GM23338 (cell line): ENCODE measurements around the gene HSPE1. TPM values are rescaled to one million over a fixed set of nuclear protein-coding genes. Genes with fewer than 3 reads are reported as not detected.

Experiments
- ATAC-seq: fragments of 200-7000 bp; cut with Tn5 transposase; 3 replicates; pipeline ENCODE4 v1.9.1; 2020
- DNase-seq: peaks from one replicate; pipeline ENCODE4 v3.0.0-alpha.2; 2015; ENCODE audit warnings: low spot score
- H2AFZ ChIP-seq: fragments of 200-600 bp; sonication (generic); 2 replicates; pipeline ENCODE4 v1.8.0; 2016; ENCODE audit warnings: antibody characterized with exemption, mild to moderate bottlenecking, moderate library complexity
- H3F3A ChIP-seq: fragments of 200-600 bp; sonication (generic); replicated peaks from 2 replicates; pipeline ENCODE4 v1.8.0; 2017; ENCODE audit warnings: antibody characterized with exemption, mixed run types, low read depth
- H3K27ac ChIP-seq: fragments of 200-600 bp; sonication (generic); 2 replicates; pipeline ENCODE4 v1.6.1; 2016; ENCODE audit warnings: low read depth
- H3K27me3 ChIP-seq: fragments of 200-600 bp; sonication (generic); 2 replicates; pipeline ENCODE4 v1.8.0; 2016; ENCODE audit warnings: mild to moderate bottlenecking, mixed run types, moderate library complexity; ENCODE audit not compliant: insufficient read depth
- H3K36me3 ChIP-seq: fragments of 200-600 bp; sonication (generic); 2 replicates; pipeline ENCODE4 v1.8.0; 2016; ENCODE audit warnings: mild to moderate bottlenecking; ENCODE audit not compliant: insufficient read depth
- H3K4me1 ChIP-seq: fragments of 200-600 bp; sonication (generic); 2 replicates; pipeline ENCODE4 v1.8.0; 2016; ENCODE audit warnings: mild to moderate bottlenecking, moderate library complexity; ENCODE audit not compliant: insufficient read depth
- H3K4me2 ChIP-seq: fragments of 200-600 bp; sonication (generic); 2 replicates; pipeline ENCODE4 v1.7.1; 2017; ENCODE audit warnings: mixed run types
- H3K4me3 ChIP-seq: fragments of 200-600 bp; sonication (generic); 2 replicates; pipeline ENCODE4 v1.6.1; 2016; ENCODE audit warnings: mixed run types
- H3K79me2 ChIP-seq: fragments of 200-600 bp; sonication (generic); replicated peaks from 2 replicates; pipeline ENCODE4 v1.8.0; 2017; ENCODE audit warnings: mild to moderate bottlenecking; ENCODE audit not compliant: insufficient read depth
- H3K9me2 ChIP-seq: fragments of 200-600 bp; sonication (generic); 2 replicates; pipeline ENCODE4 v1.8.0; 2017; ENCODE audit not compliant: insufficient read depth
- H4K20me1 ChIP-seq: fragments of 200-600 bp; sonication (generic); replicated peaks from 2 replicates; pipeline ENCODE4 v1.8.0; 2017; ENCODE audit warnings: mild to moderate bottlenecking; ENCODE audit not compliant: insufficient read depth
- H3K27ac Mint-ChIP-seq: 2 replicates; pipeline ENCODE4 v1.8.0; 2020; ENCODE audit warnings: inconsistent platforms, mild to moderate bottlenecking, moderate library complexity, mixed read lengths
- H3K27me3 Mint-ChIP-seq: 3 replicates; pipeline ENCODE4 v1.8.0; 2022; ENCODE audit warnings: low read depth, mild to moderate bottlenecking, moderate library complexity, mixed read lengths, inconsistent platforms; ENCODE audit not compliant: insufficient read depth, poor library complexity
- H3K36me3 Mint-ChIP-seq: 3 replicates; pipeline ENCODE4 v1.8.0; 2021; ENCODE audit warnings: low read depth, mild to moderate bottlenecking, inconsistent platforms, moderate library complexity, mixed read lengths
- H3K4me1 Mint-ChIP-seq: 3 replicates; pipeline ENCODE4 v1.8.0; 2020; ENCODE audit warnings: mild to moderate bottlenecking, inconsistent platforms, mixed read lengths
- H3K4me3 Mint-ChIP-seq: 3 replicates; pipeline ENCODE4 v1.8.0; 2021; ENCODE audit warnings: moderate library complexity, mild to moderate bottlenecking, inconsistent platforms, mixed read lengths
- H3K9me3 Mint-ChIP-seq: 3 replicates; pipeline ENCODE4 v1.8.0; 2020; ENCODE audit warnings: moderate library complexity, mild to moderate bottlenecking, inconsistent platforms, mixed read lengths
- CREB1 ChIP-seq: fragments of 250-450 bp; sonication (Bioruptor Pico); IDR thresholded peaks from 2 replicates; pipeline ENCODE4 v1.5.0; 2020; ENCODE audit warnings: low read depth, mild to moderate bottlenecking, moderate library complexity
- EZH2 ChIP-seq: fragments of 200-600 bp; sonication (generic); IDR thresholded peaks from one replicate; pipeline ENCODE4 v1.8.0; 2017; ENCODE audit warnings: antibody characterized with exemption, mild to moderate bottlenecking, low read depth; ENCODE audit not compliant: unreplicated experiment
- EZH2phosphoT487 ChIP-seq: fragments of 200-600 bp; sonication (generic); IDR thresholded peaks from one replicate; pipeline ENCODE4 v1.8.1; 2018; ENCODE audit warnings: antibody characterized with exemption; ENCODE audit not compliant: unreplicated experiment
- JUNB ChIP-seq: IDR thresholded peaks from one replicate; pipeline ENCODE4 v1.6.1; 2016; ENCODE audit warnings: antibody characterized with exemption; ENCODE audit not compliant: unreplicated experiment
- NANOG ChIP-seq: IDR thresholded peaks from 2 replicates; pipeline ENCODE4 v1.6.1; 2016; ENCODE audit warnings: antibody characterized with exemption, borderline replicate concordance
- POLR2AphosphoS5 ChIP-seq: IDR thresholded peaks from 2 replicates; pipeline ENCODE4 v1.6.1; 2016; ENCODE audit warnings: antibody characterized with exemption, low read depth
- STAT1 ChIP-seq: IDR thresholded peaks from one replicate; pipeline ENCODE4 v1.6.1; 2016; ENCODE audit warnings: antibody characterized with exemption; ENCODE audit not compliant: unreplicated experiment
- ZNF114 ChIP-seq: fragments of 250-450 bp; sonication (Bioruptor Pico); IDR thresholded peaks from 2 replicates; pipeline ENCODE4 v1.5.0; 2020; ENCODE audit warnings: mild to moderate bottlenecking, moderate library complexity
- ZNF331 ChIP-seq: fragments of 250-450 bp; sonication (Bioruptor Pico); IDR thresholded peaks from 2 replicates; pipeline ENCODE4 v1.5.0; 2020; ENCODE audit warnings: low read depth, mild to moderate bottlenecking, moderate library complexity
- ZNF462 ChIP-seq: fragments of 250-450 bp; sonication (Bioruptor Pico); IDR thresholded peaks from 2 replicates; pipeline ENCODE4 v1.5.0; 2020; ENCODE audit warnings: mild to moderate bottlenecking, moderate library complexity
- polyA plus RNA-seq: library from polyadenylated mRNA; unstranded; fragments of >200 nt; fragmentation: Nextera tagmentation; extraction: Ambion mirVana; gene quantifications from 2 replicates; pipeline ENCODE4 v1.2.1, GENCODE V29; 2016
- total RNA-seq: library from RNA; depleted of rRNA; stranded (reverse); fragments of >200 nt; shearing (Covaris generic); gene quantifications from 2 replicates; pipeline ENCODE4 v1.2.3, GENCODE V29; 2014
- TF ChIP-seq, protein P1 (sequence below), 2 experiments: fragments of 200-600 bp in 1 of 2; sonication (generic) in 1 of 2; conservative IDR thresholded peaks; 2 replicates each; pipeline versions ENCODE4 v1.5.1 to v1.6.1; 2016 to 2017; ENCODE audit warnings: antibody characterized with exemption in 2 of 2, low read depth in 2 of 2, mild to moderate bottlenecking in 2 of 2, moderate library complexity in 1 of 2

HSPE1 gene
- total and polyA plus RNA-seq, 2 experiments from 2014 or later = 328 to 1,529 TPM

GRCh38 chr2:197498235-197498936, 1.8 kb upstream of the HSPE1 start:
- H3K79me2 ChIP-seq = peaks cover 92% of the 10 kb centered on the region
- ATAC-seq = no peak
- no peak for DNase-seq

GRCh38 chr2:197498937-197499593, 1.1 kb upstream of the HSPE1 start:
- peak overlapping the region; percentile 99 for H3K27ac Mint-ChIP-seq
- Histone ChIP-seq H3K79me2 (peaks cover 90% of the 10 kb centered on the region), H3K27ac (peak overlapping the region; percentile 96; the same call in 1 of the 2 replicates), H3K4me1 (peaks cover 32% of the 10 kb centered on the region), H4K20me1 (peaks cover 43% of the 10 kb centered on the region), H3K36me3 (peaks cover 65% of the 10 kb centered on the region), H3K4me3 (peak overlapping the region; percentile 84), H3K27me3 (no peaks in the 10 kb centered on the region), H3F3A (peaks cover 35% of the 10 kb centered on the region), H2AFZ (no peak overlapping the region), H3K4me2 (peak overlapping the region; percentile 94), H3K9me2 (no peaks in the 10 kb centered on the region)
- peak overlapping the region; percentile 96 for H3K4me3 Mint-ChIP-seq
- DNase-seq (peak; percentile 68), ATAC-seq (peak; percentile 34)
- peaks cover 90% of the 10 kb centered on the region for H3K36me3 Mint-ChIP-seq
- peaks cover 6% of the 10 kb centered on the region for H3K27me3 Mint-ChIP-seq
- peaks cover 9% of the 10 kb centered on the region; the same call in 2 of the 3 replicates for H3K9me3 Mint-ChIP-seq
- peaks cover 41% of the 10 kb centered on the region for H3K4me1 Mint-ChIP-seq
- no peak for TF ChIP-seq ZNF462 (CRISPR knock-in tag)
- TF ChIP-seq, protein P1, sequence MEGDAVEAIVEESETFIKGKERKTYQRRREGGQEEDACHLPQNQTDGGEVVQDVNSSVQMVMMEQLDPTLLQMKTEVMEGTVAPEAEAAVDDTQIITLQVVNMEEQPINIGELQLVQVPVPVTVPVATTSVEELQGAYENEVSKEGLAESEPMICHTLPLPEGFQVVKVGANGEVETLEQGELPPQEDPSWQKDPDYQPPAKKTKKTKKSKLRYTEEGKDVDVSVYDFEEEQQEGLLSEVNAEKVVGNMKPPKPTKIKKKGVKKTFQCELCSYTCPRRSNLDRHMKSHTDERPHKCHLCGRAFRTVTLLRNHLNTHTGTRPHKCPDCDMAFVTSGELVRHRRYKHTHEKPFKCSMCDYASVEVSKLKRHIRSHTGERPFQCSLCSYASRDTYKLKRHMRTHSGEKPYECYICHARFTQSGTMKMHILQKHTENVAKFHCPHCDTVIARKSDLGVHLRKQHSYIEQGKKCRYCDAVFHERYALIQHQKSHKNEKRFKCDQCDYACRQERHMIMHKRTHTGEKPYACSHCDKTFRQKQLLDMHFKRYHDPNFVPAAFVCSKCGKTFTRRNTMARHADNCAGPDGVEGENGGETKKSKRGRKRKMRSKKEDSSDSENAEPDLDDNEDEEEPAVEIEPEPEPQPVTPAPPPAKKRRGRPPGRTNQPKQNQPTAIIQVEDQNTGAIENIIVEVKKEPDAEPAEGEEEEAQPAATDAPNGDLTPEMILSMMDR (conservative IDR thresholded peaks at IDR 0.05; ENCODE audit: low read depth in 2 of 2) = no peak
- TF ChIP-seq ZNF331 = no peak
- TF ChIP-seq STAT1 = no peak
- TF ChIP-seq NANOG = no peak
- TF ChIP-seq EZH2phosphoT487 = no peak
- TF ChIP-seq POLR2AphosphoS5 = no peak
- no peak for TF ChIP-seq JUNB
- TF ChIP-seq ZNF114 = no peak
- TF ChIP-seq EZH2 = no peak
- no peak for TF ChIP-seq CREB1 (CRISPR knock-in tag)

More at GRCh38 chr2:197498235-197498936, 1.8 kb upstream of the HSPE1 start:
- Mint-ChIP-seq H3K4me3 (peak overlapping the region; percentile 96), H3K9me3 (peaks cover 9% of the 10 kb centered on the region; the same call in 2 of the 3 replicates), H3K27me3 (peaks cover 6% of the 10 kb centered on the region), H3K27ac (peak overlapping the region; percentile 99), H3K36me3 (peaks cover 90% of the 10 kb centered on the region), H3K4me1 (peaks cover 41% of the 10 kb centered on the region)
- H4K20me1 ChIP-seq = peaks cover 50% of the 10 kb centered on the region
- H3K4me3 ChIP-seq = peak overlapping the region; percentile 84
- H2AFZ ChIP-seq = no peak overlapping the region
- no peaks in the 10 kb centered on the region for H3K9me2 ChIP-seq
- TF ChIP-seq STAT1 = no peak
- peaks cover 36% of the 10 kb centered on the region for H3F3A ChIP-seq
- peaks cover 32% of the 10 kb centered on the region for H3K4me1 ChIP-seq
- H3K4me2 ChIP-seq = peak overlapping the region; percentile 94
- peaks cover 65% of the 10 kb centered on the region for H3K36me3 ChIP-seq
- peak overlapping the region; percentile 35; the same call in 1 of the 2 replicates for H3K27ac ChIP-seq
- no peaks in the 10 kb centered on the region for H3K27me3 ChIP-seq
